GM13976 (cell line): ENCODE data around the gene FRYL.

Experiments
- DNase-seq: peaks from one replicate; pipeline ENCODE4 v3.0.0; 2012; ENCODE audit warnings: low spot score
- CTCF ChIP-seq: IDR thresholded peaks from 2 replicates; pipeline ENCODE4 v1.5.1; 2012; ENCODE audit warnings: borderline replicate concordance, mild to moderate bottlenecking; ENCODE audit not compliant: insufficient read depth; ENCODE audit errors: extremely low read depth, missing control alignments, control extremely low read depth
- in situ Hi-C: fragments of 300-500 bp; cut with MboI; formaldehyde crosslinking; loops from one replicate; pipeline ENCODE4 v1.12.0; 2022; ENCODE audit warnings: low sequenced_read_pairs, mixed read lengths, inconsistent platforms; ENCODE audit not compliant: unreplicated experiment

The FRYL gene

GRCh38 chr4:48504026-48504330 lies 276.1 kb downstream of the FRYL start:
- no peak for TF ChIP-seq CTCF
- in situ Hi-C loops: no loop called here
- no peak for DNase-seq

GRCh38 chr4:48503233-48504025 lies 276.6 kb downstream of the FRYL start:
- TF ChIP-seq CTCF: no peak
- DNase-seq: no peak
- in situ Hi-C loops: no loop called here

GRCh38 chr4:48499551-48500066 lies 280.5 kb downstream of the FRYL start:
- in situ Hi-C loops: loop anchor here (10.0 kb wide), 1 partner anchor 65 kb away; no protein-coding TSS in a partner anchor
- DNase-seq: no peak
- no peak for TF ChIP-seq CTCF

- in situ Hi-C loops: loop anchor here (10.0 kb wide), 1 partner anchor 64 kb away; no protein-coding TSS in a partner anchor
- no peak for DNase-seq
- TF ChIP-seq CTCF: no peak
Measured at GRCh38 chr4:48498895-48499294, 281.2 kb downstream of the FRYL start.

- TF ChIP-seq CTCF: no peak
- in situ Hi-C loops: loop anchor here (10.0 kb wide), 1 partner anchor 61 kb away; no protein-coding TSS in a partner anchor
- no peak for DNase-seq
Measured at GRCh38 chr4:48495941-48496340, 284.1 kb downstream of the FRYL start.

- no peak for DNase-seq
- TF ChIP-seq CTCF: no peak
- in situ Hi-C loops: loop anchor here (10.0 kb wide), 1 partner anchor 59 kb away; no protein-coding TSS in a partner anchor
Measured at GRCh38 chr4:48493452-48494100, 286.5 kb downstream of the FRYL start.
